ENCODE measurements around the gene RABEPK.
"Not testable (repeated sequence)": the region's sequence is repeated elsewhere in the genome, so short reads cannot be mapped to it uniquely, and the experiment has no call there.

The RABEPK gene, protein sequence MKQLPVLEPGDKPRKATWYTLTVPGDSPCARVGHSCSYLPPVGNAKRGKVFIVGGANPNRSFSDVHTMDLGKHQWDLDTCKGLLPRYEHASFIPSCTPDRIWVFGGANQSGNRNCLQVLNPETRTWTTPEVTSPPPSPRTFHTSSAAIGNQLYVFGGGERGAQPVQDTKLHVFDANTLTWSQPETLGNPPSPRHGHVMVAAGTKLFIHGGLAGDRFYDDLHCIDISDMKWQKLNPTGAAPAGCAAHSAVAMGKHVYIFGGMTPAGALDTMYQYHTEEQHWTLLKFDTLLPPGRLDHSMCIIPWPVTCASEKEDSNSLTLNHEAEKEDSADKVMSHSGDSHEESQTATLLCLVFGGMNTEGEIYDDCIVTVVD

DNA sequence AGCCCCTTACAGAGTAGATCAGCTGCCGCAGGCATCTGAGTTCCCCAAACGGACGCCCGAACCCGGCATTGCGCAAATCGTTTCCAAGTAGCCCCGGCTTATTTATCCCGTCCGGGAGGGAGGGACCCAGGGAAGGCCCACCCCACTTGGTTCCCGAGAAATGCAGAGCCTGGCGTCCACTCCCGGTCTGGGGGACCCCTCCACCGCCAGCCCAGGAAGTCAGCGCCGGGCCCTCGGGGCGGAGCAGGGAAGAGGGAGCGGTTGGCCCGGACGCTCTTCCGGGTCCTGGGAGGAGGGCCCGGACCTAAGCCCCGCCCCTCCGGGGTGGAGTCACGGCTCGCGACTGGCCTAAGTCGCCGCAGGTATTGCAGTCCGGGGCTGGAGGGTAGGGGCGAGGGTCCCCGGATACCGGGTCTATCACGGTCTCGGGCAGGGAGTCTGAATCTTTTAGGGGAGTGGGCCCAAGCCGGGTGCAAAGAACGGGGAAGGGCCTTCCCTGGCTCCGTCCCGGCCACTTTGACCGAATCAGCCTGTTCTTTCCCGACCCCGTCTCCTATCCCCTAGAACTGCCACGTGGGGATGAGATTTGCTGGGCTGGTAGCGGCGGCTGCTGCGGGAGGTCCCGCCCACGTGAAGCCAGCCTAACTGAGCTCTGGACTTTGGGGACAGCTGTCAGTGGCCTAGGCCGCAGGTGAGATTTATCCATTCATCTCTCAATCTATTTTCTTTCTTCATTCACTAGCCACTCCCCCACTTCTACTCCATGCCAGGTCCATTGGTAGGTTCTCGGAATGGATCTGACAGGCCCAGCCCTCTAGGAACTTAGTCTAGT is at the start of gene RABEPK:
Gene RABEPK, plus strand, starts transcription at position 327 of the 832 bp plus-strand sequence. CDS start 2,472 bp downstream, outside the sequence.
- DNase-seq (ENCODE audit: low read depth): peak; percentile 65

DNA sequence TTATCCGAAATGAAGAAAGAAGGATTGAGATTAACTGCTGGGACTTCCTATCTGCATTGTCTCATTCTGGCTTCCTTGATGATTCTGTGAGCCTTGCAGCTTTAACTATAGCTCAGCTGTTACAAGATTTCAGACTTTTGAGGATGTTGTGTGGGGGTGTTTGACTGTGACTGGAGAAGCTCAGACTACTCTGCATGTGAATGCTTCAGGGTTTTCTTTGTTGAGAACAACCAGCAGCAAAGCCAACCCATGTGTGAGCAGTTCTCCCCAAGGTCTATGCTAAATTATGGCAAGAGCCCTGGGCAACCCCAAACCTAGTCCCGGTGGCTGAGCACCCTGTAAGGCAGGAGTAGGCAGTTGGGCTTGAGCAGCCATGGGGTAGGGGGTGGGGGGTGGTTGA is 48.6 kb upstream of the RABEPK start:
- DNase-seq (ENCODE audit: low read depth): no peak

DNA sequence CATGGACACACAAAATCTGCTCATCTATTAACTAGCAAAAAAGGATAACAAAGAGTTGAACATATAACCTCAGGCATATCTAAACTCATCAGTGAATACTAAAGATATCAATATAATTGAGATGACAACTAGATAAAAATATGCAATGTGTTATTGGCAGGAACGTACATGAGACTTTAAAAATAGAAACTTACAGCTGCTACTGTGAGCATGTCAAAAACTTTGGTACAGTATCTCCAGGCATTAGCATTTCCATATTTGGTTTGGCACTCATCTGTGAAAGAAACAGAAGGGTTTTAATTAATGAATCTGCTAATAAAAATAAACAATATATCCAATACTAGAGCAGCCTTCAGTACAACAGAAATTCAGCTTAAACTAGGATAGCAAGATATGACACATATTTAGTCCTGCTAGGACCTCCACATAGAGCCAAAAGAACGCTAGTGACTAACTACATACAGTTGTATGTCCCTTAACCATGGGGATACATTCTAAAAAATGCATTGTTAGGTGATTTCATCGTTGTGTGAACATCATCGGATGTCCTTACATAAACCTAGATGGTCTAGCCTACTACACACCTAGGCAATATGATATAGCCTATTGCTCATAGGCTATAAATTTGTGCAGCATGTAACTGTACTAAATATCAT is 46.5 kb upstream of the RABEPK start:
- no peak for DNase-seq (ENCODE audit: low read depth)

DNA sequence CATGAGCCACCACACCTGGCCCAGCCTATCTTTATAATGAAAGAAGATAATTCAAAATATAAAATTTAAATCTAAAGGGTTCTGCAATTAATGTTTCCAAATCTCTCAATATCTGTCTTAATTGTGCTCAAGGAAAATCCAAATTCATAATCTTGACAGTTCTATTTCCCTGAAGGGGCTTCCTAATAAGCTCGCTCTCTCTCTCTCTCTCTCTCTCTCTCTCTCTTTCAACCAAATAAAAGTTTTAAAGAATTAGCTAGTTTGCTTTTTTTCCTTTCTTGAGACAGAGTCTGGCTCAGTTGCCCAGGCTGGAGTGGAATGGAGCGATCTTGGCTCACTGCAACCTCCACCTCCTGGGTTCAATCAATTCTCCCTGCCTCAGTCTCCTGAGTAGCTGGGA is 43.8 kb upstream of the RABEPK start:
- DNase-seq (ENCODE audit: low read depth): no peak

DNA sequence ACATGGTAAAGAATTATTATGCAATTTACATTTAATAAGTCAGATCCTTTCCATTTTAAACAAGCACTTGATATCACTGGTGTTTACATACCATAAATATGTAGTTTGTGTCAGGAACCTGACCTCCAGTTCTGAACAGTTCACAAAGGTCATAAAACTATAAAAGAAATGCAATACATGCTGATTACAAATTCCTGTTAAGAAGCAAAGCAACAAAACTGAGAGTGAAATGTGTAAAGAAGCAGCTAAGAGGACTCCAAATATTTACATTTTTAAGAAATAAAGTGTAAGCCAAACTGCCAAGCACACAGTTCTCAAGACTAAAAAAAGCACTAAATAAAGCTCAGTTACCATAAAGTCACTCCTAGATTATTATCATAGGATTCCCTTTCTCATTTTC is 39.6 kb upstream of the RABEPK start:
- DNase-seq (ENCODE audit: low read depth): no peak

DNA sequence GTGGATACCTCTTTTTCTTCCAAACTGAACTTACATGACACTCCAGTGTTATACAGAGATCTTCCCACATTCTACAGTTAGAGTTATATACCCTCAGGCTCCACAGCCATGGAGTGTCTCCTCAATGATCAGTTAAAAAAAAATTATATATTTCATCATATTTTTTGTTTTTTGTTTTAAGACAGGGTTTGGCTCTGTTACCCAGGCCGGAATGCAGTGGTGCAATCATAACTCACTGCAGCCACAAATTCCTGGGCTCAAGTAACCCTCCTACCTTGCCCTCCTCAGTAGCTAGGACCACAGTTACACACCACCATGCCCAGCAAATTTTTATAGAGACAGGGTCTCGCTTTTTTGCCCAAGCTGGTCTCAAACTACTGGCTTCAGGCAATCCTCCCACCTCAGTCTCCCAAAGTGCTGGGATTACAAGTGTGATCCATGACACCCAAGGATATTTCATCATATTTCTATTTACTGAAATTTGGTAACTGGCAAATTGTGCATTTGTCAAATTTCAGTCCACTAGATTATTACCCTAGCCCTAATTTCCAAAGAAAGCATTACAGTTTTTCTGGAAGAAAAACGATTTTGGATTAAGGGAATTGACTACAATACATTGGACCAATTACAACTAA is 38.9 kb upstream of the RABEPK start:
- no peak for DNase-seq (ENCODE audit: low read depth)

DNA sequence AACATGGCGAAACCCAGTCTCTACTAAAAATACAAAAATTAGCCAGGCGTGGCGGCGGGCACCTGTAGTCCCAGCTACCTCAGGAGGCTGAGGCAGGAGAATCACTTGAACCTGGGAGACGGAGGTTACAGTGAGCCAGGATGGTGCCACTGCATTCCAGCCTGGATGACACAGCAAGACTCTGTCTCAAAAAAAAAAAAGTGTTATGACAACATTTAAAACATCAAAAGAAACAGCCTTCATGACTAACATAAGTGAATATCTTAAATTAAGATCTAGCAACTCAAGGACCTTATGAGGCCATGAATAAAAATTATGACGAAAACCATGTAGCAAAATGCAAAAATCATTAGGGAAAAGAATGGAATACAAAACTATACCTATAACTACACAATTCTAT is 37.5 kb upstream of the RABEPK start:
- DNase-seq (ENCODE audit: low read depth): not testable (repeated sequence)

DNA sequence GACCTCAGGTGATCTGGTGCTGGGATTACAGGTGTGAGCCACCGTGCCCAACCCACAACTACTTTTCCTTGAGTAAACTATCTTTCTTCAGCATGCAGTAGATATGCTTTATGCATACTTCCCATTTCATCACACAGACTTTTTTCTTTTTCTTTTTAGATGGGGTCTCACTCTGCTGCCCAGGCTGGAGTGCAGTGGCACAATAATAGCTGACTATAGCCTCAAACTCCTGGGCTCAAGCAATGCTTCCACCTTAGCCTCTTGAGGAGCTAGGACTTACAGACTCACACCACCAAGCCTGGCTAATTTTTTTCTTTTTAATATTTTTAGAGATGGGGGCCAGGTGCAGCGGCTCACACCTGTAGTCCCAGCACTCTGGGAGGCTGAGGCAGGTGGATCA is 33.6 kb upstream of the RABEPK start:
- no peak for DNase-seq (ENCODE audit: low read depth)

DNA sequence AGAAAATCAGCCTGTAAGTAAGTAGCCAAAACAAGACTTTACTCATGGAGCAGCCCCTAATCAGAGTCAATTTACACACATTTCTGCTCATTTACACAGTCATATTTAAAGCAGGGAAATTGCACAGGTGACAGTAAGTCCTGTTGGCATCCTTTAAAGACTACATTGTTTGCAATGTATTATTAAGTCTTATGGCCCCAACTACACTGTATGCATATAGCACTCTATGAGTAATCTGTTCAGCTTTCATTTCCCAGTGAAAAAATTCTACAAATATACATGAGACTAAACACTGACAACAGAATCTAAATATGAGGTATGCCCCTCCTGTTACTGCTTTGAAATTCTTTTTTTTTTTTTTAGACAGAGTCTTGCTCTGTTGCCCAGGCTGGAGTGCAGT is 30.4 kb upstream of the RABEPK start:
- no peak for DNase-seq (ENCODE audit: low read depth)

DNA sequence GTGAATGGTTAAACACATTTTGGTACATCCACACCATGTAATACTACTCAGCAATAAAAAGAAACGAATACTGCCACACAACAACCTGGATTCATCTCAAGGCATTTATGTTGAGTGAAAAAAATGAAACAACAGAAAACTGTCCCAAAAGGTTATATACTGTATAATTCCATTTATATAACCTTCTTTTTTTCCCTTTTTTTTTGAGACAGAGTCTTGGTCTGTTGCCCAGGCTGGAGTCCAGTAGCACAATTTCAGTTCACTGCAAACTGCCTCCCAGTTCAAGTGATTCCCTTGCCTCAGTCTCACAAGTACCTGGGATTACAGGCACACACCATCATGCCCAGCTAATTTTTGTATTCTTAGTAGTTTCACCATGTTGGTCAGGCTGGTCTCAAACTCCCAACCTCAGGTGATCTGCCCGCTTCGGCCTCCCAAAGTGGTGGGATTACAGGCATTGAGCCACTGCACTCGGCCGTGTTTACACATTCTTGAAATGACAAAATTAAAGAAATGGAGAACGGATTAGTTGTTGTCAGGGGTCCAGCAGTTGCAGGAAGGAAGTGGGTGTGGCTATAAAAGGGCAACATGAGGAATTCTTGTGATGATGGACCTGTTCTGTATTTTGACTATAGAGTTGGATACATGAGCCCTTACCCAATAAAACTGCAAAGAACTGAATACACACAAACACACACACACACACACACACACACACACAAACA is 28.1 kb upstream of the RABEPK start:
- DNase-seq (ENCODE audit: low read depth): no peak

DNA sequence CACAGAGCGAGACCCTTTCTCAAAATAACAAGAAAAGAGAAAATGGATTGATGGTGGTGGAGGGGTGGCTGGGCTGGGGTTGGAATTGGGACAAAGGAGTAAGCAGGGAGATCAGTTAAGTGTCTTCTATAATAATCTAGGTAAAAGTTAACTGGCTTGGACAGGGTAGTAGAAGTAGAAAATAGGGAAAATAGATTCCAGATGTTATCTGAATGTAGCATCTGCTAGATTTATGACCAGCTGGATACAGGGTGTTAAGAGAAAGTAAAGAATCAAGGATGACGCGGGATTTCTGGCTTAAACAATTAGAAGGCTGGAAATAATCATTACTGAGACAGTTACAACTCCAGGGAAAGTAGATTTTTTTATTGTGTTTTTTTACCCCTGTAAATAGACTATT is 23.7 kb upstream of the RABEPK start:
- no peak for DNase-seq (ENCODE audit: low read depth)

DNA sequence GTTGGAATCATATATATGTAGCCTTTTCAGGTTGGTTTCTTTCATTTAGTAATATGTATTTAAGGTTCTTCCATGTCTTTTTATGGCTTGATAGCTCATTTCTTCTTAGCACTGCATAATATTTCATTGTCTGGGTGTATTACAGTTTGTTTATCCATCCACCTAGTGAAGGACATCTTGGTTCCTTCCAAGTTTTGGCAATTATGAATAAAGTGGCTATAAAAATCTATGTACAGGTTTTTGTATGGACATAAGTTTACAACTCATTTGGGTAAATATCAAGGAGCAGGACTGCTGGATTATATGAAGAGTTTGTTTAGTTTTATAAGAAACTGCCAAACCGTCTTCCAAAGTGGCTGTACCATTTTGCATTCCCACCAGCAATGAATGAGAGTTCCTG is 22.5 kb upstream of the RABEPK start:
- DNase-seq (ENCODE audit: low read depth): no peak

DNA sequence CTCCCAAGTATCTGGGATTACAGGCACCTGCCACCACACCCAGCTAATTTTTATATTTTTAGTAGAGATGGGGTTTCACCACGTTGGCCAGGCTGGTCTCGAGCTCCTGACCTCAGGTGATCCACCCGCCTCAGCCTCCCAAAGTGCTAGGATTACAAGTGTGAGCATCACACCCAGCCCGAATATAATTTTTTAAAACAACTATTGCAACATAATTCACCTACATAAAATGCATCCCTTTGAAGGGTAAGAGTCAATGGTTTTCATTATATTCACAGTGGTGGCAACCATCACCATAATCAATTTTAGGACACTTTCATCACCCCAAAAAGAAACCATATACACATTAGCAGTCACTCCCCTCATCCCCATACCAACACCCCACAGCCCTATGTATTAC is 20.6 kb upstream of the RABEPK start:
- DNase-seq (ENCODE audit: low read depth): not testable (repeated sequence)

DNA sequence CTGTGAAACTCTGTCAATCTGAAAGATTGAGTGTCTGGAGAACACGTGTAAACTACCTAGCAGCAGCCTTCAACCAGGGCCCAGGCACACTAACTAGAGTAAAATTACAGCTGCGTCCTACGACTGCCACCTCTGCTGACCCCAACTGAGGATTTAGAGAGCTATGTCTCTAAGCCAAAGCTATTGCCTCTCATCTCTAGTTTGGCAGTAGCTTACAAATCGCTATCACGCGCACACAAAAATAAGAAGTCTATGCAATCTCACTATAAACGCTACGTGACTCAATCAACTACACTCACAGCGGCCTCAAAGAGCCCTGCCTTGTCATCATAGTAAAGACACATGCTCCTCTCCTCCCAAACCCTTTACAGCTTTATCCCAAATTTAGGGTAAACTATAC is 19.5 kb upstream of the RABEPK start:
- no peak for DNase-seq (ENCODE audit: low read depth)

DNA sequence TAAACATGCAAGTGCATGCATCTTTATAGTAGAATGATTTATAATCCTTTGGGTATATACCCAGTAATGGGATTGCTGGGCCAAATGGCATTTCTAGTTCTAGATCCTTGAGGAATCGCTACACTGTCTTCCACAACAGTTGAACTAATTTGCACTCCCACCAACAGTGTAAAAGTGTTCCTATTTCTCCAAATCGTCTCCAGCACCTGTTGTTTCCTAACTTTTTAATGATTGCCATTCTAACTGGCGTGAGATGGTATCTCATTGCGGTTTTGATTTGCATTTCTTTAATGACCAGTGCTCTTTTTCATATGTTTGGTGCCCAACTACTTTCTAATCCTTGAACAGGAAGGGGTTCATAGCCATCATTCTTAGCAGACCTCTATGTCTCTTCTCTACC is 18.6 kb upstream of the RABEPK start:
- DNase-seq (ENCODE audit: low read depth): not testable (repeated sequence)

DNA sequence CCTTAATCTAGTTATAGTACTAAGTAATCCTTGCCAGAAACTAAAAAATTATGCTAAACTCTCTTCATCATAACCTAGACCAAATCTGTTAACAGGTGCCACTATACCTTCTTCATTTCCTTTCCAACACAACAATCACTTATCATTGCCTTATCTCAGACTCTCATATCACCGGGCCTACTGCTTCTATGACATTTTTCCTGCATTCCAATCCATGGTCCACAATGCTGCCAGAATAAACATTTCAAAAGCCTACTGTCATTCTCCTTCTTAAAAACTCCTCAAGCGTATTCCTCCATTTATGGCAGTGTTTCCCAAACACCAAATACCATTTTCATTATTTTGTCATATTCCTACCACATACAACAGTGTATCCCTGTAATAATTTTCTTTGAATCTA is 17.3 kb upstream of the RABEPK start:
- DNase-seq (ENCODE audit: low read depth): no peak

DNA sequence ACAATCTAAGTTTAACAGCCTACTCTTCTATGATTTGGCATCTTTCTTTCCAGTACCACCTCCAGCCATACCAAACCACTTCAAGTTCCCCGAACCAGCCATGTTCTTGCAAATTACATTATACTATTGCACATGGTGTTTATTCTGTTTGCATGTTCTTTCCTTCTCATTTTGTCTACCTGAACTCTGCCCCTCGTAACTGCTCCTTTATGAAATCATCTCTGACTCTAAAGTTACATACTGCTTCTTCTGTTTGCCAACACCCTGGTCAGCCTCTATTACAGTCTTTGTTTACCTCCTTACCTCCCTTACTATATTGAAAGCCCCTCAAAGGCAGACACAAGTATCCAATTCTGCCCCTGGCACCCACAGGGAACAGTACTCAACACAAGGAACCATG is 16.8 kb upstream of the RABEPK start:
- no peak for DNase-seq (ENCODE audit: low read depth)

DNA sequence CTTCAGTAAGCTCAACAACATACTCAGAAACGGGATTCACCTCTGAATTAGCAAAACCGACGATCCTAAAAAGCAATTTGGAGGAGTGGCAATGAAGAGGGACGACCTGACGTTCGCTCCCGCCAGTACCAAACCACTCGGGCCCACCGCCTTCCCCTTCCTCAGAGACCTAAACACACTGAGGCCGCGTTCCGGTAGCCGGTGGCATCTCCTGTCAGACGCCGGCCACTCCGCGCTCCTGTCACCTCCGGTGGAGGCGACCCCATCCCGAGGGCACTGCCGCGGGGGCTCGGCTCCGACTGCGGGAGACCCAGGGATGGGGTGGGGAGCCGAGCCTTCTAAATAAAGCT is 11.4 kb upstream of the RABEPK start:
- DNase-seq (ENCODE audit: low read depth): no peak

DNA sequence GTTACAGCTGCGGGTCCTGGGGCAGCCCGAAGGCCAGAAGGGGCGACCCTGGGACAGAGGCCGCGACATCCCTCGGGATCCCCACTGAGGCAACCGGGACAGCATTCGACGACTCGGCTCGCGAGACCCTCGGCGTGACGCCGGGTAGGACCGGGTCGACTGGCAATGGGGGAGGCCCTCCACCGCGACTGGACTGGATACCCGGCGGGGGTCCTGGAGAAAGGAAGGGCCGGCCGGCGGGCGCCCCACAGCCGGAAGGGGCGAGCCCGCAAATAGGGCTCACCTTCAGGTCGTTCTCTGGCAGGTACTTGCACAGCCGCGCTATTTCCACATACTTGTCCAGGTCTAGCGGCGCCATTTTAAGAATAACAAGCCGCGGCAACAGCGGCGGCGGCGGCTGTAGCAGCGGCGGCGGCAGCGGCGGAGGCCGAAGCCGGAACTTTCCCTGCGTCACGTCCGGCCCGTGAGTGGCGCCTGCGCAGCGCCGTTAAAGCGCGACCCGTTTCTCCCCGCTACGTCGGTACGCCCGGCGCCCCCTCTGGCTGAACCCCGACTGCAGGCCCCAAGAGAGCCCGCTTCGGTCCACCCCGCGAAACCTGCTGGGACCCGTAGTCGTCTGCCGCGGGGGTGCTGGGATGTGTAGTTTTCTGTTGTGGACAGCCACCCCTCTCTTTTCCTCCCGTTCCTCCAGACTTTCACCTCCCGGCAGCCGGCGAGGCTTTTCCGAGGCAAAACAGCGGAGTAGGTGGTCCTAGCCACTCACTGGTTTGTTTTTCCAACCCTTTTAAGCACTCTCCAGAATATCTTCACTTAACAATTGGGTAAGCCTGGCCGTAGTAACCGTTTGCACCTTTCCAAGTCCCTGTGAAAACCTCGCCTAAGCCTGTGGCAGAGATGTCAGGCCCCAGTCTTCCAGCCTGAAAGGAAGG is 10.7 kb upstream of the RABEPK start, which contains the start of gene PPP6C:
Gene PPP6C, minus strand, starts transcription at position 443 of the 929 bp plus-strand sequence. Its CDS starts 85 bp downstream, at position 358.
- peak; percentile 68 for DNase-seq (ENCODE audit: low read depth)

DNA sequence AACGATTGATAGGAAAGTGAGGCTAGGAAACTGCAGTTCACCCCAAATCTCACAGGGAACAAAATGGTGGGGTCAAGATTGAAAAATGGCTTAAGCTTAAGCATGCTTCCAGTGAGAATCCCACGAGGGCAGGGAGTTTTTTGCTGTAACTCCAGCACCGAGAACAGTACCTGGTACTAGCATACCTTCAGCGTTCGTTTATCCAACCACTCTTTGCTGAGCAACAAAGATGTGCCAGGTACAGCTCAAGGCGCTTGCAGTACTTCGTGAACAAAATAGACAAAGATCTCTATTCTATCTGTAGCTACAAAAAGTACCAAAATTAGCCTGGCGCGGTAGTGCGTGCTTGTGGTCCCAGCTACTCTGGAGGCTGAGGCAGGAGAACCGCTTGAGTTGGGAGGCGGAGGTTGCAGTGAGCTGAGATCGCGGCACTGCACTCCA is 10.0 kb upstream of the RABEPK start:
- no peak for DNase-seq (ENCODE audit: low read depth)

Measured in HS-5 (cell line).